ENCODE measurements around the gene MIAT. TPM values are rescaled to one million over a fixed set of nuclear protein-coding genes. Genes with fewer than 3 reads are reported as not detected.
A peak's percentile ranks its signal among the peaks of the same experiment; 100 is the strongest.

The MIAT gene
- total and polyA plus RNA-seq, 2 of the 4 experiments (the other 2 are of a cell fraction) = 0.54 to 0.65 TPM

DNA sequence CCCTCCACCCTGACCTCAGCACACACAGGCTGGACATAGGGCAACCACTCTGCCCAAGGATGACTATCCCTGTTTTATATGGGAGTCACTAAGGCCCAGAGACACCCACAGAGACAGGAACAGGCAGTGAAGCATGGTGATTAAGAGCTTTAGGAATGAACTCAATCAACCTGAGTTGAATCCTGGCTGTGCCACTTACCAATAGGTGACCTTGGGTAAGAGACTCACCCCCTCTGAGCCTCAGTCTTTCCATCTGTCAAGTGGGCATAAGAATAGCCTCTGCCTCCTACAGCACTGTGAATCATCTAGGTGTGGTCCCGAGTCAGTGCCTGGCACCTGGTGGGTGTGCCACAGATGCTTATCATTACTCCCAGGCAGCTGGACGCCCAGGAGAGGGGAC, 46.4 kb upstream of the MIAT start:
- Histone ChIP-seq H3K9ac (ENCODE audit: low read depth, low read length) (no peak overlapping the region), H3K79me1 (ENCODE audit: low read depth in 1 of 2, low read length in 2 of 2) (peaks cover 0 to 5% of the 10 kb centered on the region in 2 experiments; a peak in 1 of 4 replicates), H3K56ac (ENCODE audit: extremely low read depth, insufficient read depth, low read length) (no peak overlapping the region), H4K5ac (ENCODE audit: low read depth, low read length) (peak overlapping the region; percentile 76), H3K9me3 (ENCODE audit: control insufficient read depth, insufficient read depth, low read length) (no peaks in the 10 kb centered on the region), H3K23ac (ENCODE audit: low read depth, low read length) (peak overlapping the region; percentile 95), H3K4me3 (ENCODE audit: insufficient read depth, low read depth, low read length) (no peak overlapping the region), H2AFZ (replicated peaks; ENCODE audit: low read length, poor library complexity) (no peak overlapping the region), H3K4ac (ENCODE audit: low read depth, low read length) (peak overlapping the region; percentile 98), H4K8ac (ENCODE audit: low read depth in 2 of 2, low read length in 2 of 2) (peak overlapping the region; percentile 92 to 98), H2BK20ac (ENCODE audit: low read depth, low read length) (peak overlapping the region; percentile 99), H2BK15ac (ENCODE audit: low read depth, low read length) (peak overlapping the region; percentile 100; the same call in 2 of the 3 replicates), H2AK5ac (ENCODE audit: low read depth, low read length) (peak overlapping the region; percentile 99), H3K4me1 (ENCODE audit: control insufficient read depth, insufficient read depth, low read length) (peaks cover 8% of the 10 kb centered on the region), H3K27me3 (ENCODE audit: control insufficient read depth, insufficient read depth, low read length) (peaks cover 8% of the 10 kb centered on the region), H3K27ac (ENCODE audit: insufficient read depth, low read length) (peak overlapping the region; percentile 75), H3K14ac (replicated peaks; ENCODE audit: low read depth, low read length) (peak overlapping the region; percentile 93), H3K4me2 (ENCODE audit: low read depth, low read length) (no peak overlapping the region), H4K20me1 (ENCODE audit: insufficient read depth, low read length) (no peaks in the 10 kb centered on the region), H2BK5ac (ENCODE audit: low read depth, low read length, poor library complexity, severe bottlenecking) (peak overlapping the region; percentile 83), H3K18ac (ENCODE audit: low read depth, low read length) (peak overlapping the region; percentile 85), H4K91ac (ENCODE audit: insufficient read depth, low read depth, low read length) (peak overlapping the region; percentile 93), H3K9me1 (ENCODE audit: insufficient read depth, low read length) (peaks cover 14% of the 10 kb centered on the region), H2BK120ac (ENCODE audit: low read depth, low read length) (peak overlapping the region; percentile 99), H3K36me3 (ENCODE audit: control insufficient read depth, insufficient read depth, low read length) (no peaks in the 10 kb centered on the region), H2AK9ac (replicated peaks; ENCODE audit: low read depth, low read length, poor library complexity) (peak overlapping the region; percentile 88)
- in situ Hi-C loops (cut with MboI; ENCODE audit: low sequenced_read_pairs) = no loop called here
- peak; percentile 75 for TF ChIP-seq RCOR1 (IDR thresholded peaks at IDR 0.05; ENCODE audit: insufficient replicate concordance, low read length)
- TF ChIP-seq RFX5 (IDR thresholded peaks at IDR 0.05; ENCODE audit: low read depth, low read length) = no peak
- TF ChIP-seq SMC3 (IDR thresholded peaks at IDR 0.05; ENCODE audit: low read depth, low read length) = no peak
- no peak for TF ChIP-seq FOS (IDR thresholded peaks at IDR 0.05; ENCODE audit: low read depth, low read length)
- TF ChIP-seq MAZ (IDR thresholded peaks at IDR 0.05; ENCODE audit: borderline replicate concordance, low read depth, low read length) = no peak
- TF ChIP-seq, protein P1, sequence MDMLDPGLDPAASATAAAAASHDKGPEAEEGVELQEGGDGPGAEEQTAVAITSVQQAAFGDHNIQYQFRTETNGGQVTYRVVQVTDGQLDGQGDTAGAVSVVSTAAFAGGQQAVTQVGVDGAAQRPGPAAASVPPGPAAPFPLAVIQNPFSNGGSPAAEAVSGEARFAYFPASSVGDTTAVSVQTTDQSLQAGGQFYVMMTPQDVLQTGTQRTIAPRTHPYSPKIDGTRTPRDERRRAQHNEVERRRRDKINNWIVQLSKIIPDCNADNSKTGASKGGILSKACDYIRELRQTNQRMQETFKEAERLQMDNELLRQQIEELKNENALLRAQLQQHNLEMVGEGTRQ (IDR thresholded peaks at IDR 0.05; ENCODE audit: low read depth, low read length) = no peak
- intact Hi-C loops (cut with micrococcal nuclease) = no loop called here
- ATAC-seq (ENCODE audit: low read depth) (no peak), DNase-seq (peak; percentile 22)
- dilution Hi-C loops (cut with HindIII; ENCODE audit: low sequenced_read_pairs, unreplicated experiment) = no loop called here
- WGBS, 2 experiments (ENCODE audit: extremely low coverage in 2 of 2, insufficient read length in 1 of 2) = no CpG with 5 or more reads among the region's 2 CpGs
- ChIA-PET CTCF (interaction anchor here (0.7 kb wide), 1 partner anchor 108 kb away, joined by 3 read pairs; no protein-coding TSS in a partner anchor), POLR2A (ENCODE audit: unreplicated experiment) (no interaction called here)
- no TSS peak for BruUV-seq (replicated peaks)

Data from IMR-90 (cell line).